GM10847 (cell line): ENCODE data around the gene PACSIN1.

Source experiments
- POLR2A ChIP-seq: IDR thresholded peaks from 2 replicates; pipeline ENCODE4 v1.6.1; 2011; ENCODE audit not compliant: insufficient read length; ENCODE audit errors: extremely low read depth

The PACSIN1 gene

DNA sequence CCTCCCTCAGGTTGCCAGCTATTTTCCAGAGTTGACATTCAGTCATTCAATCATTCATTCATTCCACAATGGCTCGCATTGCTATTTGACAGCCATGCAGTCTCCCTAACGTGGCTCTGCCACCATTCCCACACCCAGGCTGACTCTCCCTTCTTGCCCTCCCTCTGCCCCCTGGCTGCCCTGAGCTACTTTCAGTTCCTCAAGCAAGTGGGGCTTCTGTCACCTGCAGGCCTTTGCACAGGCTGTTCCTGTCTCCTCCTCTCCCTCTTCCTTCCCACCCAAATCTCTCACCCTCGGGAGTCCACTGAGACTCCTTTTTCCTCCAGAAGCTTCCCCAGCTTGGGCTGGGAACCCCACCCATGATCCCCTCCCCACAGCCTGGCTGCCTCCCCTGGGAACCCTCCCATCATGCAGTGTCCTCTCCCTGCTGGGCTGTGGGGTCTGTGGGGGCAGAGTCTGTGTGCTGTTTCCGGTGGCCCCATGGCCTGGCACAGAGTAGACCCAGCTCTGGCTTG lies 2.6 kb downstream of the PACSIN1 start:
- no peak for TF ChIP-seq POLR2A

DNA sequence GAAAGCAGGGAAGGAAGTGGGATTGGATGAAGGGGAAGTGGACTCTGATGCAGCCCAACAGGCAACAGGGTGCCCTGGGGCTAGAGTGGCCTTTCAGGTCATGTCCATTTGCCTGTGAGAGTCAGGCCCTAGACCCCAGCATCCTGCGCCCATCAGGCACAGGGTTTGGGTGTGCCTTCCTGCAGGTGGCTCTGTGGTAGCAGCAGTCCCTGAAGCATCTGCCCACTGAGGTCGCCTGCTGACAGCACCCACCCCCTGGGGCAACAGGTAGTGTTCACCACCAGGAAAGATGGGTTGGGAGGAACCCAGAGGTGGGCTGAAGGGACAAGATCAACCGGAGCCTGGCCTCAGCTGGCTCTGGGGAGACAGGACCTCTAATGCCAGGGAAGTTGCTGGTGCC lies 3.6 kb downstream of the PACSIN1 start:
- no peak for TF ChIP-seq POLR2A

DNA sequence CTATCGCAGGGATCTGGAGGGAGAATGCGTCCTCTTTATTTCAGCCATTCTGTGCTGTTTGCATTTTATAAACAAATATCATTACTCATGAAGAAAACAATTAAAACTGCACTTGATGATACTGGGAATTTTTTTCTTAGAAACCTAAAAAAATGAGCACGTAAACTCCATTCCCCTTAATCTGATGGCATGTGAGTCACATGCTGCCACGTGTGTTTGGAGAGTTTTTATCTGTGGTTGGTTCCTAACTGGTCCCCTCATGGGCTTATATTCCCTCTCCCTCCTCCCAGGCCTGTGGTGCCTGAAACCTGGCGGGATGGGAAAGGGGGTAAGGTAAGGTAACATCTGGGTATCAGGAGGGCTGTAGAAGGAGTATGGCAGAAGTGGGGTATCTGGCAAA lies 6.5 kb downstream of the PACSIN1 start:
- no peak for TF ChIP-seq POLR2A

DNA sequence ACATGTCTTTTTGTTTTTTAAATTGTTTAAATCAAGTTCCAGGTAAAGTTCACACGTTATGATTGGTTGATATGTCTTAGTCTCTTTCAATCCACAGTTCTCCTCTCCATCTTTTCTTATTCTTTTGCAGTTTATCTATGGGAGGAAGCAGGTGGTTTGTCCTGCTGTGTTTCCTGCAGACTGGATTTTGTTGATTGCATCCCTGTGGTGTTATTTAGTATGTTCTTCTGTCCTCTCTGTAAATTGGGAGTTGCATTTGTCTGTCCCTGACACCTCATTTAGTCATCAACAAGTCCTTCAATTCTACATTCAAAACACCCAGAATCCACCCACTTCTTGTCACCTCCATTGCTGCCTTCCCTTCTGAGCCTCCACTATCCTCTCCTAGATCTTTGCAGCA lies 8.1 kb downstream of the PACSIN1 start:
- no peak for TF ChIP-seq POLR2A

DNA sequence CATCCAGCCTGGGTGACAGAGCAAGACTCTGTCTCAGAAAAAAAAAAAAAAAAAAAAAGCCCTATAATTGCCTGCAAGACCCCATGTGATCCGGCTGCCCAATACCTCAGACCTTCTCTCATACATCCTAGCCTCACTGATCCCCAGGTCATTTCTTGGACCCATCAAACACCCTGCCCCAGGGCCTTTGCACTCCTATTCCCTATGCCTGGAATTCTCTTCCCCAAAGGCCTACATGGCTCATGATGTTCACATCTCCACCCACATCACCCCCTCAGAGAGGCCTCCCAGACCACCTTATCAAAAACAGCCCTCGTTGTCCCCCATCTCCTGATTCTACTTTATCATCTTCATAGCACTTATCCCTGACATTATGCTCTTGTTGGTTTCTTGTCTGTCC lies 8.9 kb downstream of the PACSIN1 start:
- TF ChIP-seq POLR2A = no peak

DNA sequence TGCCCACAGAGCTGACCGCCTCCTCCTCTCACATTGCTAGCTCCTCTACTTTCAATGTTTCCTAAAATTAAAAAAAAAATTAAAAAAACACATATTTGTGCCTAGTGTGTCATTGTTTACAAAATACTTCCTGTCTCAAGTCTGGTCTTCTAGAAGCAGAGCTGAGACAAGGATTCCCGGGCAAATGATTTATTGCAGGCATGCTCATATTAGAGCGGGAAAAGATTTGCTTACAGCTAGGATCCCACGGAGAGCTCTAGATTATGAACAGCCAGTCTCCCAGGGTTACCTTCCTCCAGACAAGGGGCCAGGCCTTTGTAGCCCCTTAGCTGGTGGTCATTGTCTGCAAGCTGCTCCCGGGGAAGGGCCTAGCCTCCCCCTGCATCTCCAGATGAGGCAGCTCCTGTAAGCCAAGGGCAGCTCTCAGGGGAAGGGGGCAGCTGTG lies 9.4 kb downstream of the PACSIN1 start:
- TF ChIP-seq POLR2A = no peak

DNA sequence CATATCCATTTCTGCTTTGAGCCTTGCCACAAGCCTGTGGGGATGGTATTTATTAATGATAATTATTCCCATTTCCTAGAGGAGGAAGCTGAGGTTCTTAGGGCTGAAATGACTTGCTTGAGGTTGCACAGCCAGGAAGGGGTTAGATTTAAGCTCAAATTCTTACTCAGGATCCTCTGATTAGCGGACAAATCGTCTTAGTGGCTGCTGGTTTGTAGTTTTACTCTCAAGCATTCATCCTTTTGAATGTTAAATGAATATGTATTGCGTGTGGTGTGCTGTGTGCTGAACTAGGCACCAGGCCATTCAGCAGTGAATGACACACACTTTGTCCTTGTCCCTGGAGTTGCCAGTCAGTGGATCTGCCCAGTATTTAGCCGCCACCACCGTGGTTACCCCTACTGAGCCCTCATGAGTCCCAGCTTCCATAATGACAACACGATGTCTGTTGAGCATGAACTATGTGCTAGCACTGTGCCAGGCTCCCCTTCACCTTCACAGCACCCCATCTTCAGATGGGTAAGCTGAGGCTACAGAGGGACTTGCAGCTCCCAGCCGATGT lies 10.0 kb downstream of the PACSIN1 start:
- no peak for TF ChIP-seq POLR2A

DNA sequence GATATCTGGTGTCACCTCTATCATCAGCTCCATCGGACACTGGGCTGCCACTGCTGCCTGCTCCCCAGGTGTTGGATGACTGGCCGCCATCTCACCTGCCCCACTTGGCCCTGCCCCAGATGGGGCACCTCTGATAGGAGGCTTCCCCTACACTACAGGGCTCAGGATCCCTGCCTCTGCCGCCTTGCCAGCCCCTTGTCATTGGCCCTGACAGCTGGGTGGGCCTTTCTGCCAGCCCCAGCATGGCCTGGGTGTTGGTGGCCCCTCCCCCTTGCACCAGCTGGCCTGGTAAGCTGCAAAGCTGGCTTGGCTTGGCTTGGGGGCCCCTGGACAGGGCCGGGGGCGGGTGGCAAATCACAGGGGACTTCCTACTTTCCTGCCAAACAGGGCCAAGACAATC lies 10.6 kb downstream of the PACSIN1 start:
- no peak for TF ChIP-seq POLR2A

DNA sequence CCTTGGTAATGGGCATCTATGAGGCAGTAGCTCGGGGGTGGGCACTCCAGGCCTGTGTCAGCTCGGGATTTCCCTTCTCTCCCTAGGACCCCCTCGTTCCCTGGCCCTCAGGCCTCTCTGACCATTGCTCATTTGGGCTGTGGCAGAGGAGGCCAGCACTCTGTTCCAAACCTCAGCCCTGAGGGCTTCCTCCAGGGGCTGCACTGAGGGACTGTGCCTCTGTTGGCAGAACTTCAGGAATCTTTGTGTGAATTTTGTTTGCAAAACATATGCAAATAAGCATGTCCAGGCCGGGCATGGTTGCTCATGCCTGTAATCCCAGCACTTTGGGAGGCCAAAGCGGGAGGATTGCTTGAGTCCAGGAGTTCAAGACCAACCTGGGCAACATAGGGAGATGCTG lies 11.0 kb downstream of the PACSIN1 start:
- TF ChIP-seq POLR2A = no peak

DNA sequence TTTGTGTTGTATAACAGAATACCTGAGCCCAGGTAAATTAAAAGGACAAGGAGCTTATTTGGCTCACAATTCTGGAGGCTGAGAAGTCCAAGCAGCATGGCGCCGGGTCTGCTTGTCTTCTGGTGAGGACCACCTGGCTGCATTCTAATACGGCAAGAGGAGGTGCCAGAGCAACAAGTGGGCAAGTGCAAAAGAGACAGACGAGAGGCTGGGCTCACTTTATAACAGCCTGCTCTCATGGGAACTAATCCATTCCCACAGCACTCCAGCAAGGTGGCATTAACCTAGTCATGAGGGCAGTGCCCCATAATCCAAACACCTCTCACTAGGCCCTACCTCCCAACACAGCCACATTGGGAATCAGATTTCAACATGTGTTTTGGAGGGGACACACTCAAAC lies 12.9 kb downstream of the PACSIN1 start:
- TF ChIP-seq POLR2A = no peak

DNA sequence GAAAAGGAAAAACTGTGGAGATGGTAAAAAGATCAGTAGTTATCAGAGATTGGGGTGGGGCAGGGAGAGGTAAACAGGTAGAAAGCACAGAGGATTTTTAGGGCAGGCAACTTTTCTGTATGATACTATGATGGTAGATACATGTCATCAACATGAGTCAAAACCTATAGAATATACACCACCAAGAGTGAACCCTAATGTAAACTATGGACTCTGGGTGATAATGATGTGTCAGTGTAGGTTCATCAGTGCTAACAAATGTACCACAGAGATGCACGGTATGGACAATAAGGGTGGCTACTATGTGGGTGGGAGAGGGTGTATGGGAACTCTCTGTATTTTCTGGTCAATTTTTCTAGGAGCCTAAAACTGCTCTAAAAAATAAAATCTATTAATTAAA lies 18.5 kb downstream of the PACSIN1 start:
- no peak for TF ChIP-seq POLR2A

DNA sequence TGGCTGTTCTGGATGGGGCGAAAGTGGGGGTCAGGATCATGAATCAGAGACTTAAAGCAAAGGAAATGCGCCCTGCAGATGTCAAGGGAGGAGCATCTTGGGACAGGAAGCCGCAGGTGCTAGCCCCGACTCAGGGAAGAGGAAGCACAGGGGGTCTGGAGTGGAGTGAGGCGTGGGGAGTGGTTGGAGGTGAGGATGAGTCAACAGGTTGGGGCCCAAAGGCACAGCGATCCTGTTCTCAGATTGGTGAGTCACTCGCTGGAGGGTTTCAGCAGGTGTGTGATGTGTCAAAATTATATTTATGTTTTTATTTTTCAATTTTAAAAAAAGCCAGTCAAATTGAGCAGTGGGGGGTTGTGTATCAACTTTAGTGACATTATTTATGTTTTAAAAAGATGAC lies 19.0 kb downstream of the PACSIN1 start:
- TF ChIP-seq POLR2A = no peak

DNA sequence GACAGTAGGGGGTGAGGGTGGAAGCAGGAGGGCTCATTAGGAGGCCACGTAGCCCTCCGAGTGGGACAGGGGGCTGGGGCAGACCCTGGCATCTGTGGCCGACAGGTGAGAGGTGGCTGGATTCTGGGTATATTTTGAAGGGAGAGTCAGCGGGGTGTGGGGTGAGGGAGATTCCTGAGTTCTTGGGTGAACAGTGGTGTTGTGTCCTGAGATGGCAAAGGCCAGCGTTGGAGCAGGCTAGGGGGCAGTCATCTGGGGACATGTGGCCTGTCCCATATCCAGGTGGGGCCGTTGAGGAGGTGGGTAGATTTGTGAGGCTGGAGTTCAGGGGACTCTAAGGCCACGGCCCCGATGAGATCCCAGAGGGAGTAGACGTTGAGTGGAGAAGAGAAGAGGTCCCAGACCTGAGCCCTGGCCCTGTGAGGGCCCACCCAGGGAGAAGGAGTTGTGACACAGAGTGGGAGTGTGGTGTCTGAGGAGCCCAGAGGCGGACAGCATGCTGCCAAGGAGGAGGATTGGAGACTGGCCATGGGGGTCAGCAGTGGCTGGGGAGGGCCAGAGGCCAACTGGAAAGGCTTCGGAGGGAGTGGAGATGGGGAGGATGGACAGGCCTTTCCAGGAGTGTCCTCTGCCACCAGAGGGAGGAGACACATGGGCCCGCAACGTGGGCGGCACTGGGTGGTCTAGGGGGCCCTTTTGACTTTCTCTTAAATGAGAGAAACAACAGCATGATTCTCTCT lies 19.6 kb downstream of the PACSIN1 start:
- no peak for TF ChIP-seq POLR2A

DNA sequence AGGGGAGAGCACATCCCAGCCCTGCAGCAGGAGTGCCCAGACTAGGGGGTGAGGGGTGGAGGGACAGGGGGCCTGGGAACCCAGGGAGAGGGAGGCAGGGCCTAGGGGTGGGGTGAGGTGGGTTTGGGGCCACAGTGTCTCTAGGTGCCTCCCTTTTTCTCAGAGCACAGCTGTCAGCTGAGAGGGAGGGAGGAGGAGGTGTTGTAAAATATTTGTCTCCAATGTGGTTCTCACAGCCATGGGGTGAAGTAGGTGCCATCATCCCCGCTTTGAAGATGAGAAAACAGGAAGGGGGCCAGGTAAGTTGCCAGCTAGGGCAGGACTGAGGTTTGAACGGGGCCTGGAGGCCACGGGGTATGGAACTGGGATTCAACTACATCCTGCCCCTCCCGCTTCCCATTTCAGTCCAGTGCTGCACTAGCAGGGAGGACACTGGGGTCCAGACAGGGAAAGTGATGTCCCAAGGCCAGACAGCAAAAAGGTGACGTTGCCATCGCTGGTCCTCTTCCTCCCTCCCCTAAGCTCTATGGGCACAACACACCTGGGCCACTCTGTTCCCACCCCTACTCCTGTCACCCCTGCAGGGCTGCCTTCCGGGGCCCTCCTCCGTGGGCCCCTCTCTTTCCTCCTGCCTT lies 20.3 kb downstream of the PACSIN1 start:
- no peak for TF ChIP-seq POLR2A

DNA sequence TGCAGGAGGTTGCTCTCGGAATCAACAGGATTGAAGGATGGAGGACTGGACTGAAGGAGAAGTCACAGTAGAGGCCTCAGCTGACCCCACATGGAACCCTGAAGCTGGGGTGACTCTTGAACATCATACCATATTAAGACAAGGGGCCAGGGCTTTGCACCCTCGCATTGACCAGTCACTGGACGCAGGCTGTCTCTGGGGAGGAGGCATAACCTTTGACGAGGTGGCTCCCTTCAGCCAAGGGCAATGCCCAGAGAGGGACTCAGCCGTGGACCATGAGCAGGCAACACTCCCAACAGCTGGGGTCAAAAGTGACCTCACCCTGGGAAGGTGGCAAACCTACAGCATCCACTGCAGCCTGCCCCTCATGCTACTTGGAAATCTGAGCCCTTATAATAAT lies 21.7 kb downstream of the PACSIN1 start:
- TF ChIP-seq POLR2A = no peak

DNA sequence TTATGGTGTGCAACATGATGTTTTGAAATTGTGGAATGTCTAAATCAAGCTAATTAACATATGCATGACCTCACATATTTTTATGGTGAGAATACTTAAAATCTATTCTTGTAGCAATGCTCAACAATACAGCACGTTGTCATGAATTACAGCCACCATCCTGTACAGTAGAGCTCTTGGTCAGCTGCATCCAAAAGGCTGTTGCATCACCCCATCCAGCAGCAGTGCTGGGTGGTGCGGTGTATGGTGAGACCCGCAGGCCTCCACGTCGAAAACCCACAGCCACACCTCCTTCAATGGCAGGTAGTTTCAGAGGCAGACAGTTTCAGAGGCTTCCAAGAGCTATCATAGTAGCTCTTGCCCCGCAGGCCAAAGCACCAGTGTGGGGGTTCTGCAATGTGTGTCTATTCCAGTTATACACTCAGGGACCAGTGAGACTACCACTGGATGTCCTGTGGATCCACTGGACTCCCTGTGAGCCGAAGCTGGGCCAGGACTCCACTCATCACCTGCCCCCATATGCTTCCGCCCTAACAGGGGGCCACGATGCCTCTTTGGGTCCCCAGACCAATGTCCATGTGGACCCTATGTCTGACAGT lies 23.4 kb downstream of the PACSIN1 start:
- TF ChIP-seq POLR2A = no peak
